Activated CD8-positive, alpha-beta memory T cell treated with anti-CD3 and anti-CD28 coated beads for 48 hours (primary cell): ENCODE results near the gene ADCY4.

Experiments used
- DNase-seq, 3 experiments: peaks; one replicate each; pipeline ENCODE4 v3.0.0-alpha.2; 2020; ENCODE audit warnings: low read depth in 2 of 3, low spot score in 2 of 3

Gene ADCY4

DNA sequence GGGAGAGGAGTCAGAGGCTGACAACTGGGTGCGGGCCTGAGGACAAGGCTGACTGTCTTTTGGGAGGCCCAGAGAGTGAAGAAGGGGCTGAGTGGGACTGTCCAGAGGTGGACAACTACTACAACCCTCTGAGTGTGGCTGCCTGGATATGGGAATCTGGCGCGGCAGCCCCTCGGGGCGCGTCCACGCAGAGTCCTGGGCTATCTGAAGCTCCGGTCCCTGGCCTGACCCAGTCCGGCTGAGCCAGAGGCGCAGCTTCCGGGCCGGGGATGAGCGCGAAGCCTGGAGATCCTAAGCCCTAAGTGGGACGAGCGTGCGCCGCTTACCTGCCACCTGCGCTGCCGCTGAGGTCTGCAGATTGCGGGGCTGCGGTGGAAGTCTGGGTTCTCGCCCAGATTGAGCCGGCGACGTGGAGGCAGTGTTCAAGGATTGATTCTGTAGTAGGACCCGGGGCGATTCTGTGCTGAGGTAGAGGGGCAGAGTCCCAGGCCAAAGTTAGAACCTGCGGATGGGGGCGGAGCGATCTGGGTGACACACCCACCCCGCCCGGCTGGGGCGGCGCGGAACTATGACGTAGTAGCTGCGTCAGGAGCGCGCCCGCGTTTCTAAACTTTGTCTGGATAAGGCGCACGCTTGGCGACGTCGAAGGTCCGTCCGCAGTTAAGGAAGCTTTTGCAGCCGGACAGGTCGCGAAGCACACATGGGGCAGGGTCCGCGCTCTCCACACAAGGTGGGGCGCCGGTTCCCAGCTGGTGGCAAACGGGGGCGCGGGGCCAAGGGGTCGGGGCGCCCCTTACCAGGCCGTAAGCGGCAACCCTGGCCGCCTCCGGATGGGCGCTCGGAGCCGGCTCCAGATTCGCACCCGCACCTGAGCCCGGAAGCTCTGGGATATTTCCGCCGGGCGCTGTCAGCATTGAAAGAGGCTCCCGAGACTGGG is 35.3 kb downstream of the ADCY4 start, which contains the start of the genes DHRS1 and NOP9:
Gene DHRS1, minus strand, starts transcription at position 526 of the 937 bp plus-strand sequence. CDS start 674 bp downstream, outside the sequence.
Gene NOP9, plus strand, starts transcription at position 596 of the 937 bp plus-strand sequence. Its CDS starts 105 bp downstream, at position 701.
- peak; percentile 87 to 97 (median 95) for DNase-seq

DNA sequence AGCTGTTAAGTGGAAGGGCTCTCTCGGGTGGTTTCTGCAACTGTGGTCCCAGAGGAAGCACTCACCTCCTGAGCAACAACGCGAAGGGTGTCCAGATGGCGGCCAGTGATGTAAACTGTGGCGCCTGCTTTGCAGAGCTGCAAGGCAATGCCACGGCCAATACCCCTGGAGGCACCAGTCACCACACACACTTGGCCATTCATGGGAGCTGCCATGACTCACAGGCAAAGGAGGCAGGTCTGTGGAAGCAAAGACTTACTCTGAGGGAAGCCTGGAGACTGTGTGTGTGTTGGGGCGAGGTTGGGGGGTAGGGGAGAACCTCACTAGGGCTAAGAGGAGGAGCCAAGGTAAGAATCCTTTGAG is 36.0 kb downstream of the ADCY4 start:
- DNase-seq = no peak

DNA sequence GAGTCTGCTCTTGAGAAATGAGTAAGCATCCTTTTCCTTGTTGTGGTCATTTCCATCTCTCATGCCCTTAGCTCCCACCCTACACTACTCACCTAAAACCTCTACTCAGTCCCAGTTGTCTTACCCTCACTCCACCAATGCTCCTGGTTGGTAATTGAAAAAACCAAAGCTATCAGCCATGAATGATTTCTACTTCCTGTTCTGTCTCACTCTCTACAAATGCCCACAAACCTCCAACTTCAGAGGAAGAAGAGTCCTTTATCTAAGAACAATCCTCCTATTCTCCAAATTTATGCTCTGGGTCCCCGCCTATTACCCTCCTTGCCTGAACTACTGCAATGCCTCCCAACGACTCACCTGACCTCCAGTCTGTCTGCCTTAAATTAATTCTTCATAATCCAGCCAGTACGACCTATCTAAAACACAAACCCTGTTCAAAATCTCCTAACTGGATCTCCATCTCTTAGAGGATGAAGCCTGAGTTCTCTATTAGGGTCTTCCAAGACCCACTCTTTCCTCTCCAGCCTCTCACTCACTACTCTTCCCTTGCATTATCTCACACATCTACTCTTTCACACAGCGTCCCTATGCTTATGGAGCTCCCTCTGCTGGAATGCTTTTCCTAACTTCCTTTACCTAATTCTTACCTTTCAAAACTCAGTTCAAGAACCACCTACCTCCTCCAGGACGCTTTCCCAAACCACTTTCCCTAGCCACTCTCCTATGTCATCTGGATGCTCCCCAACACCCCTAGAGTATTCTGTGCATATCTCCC is 37.5 kb downstream of the ADCY4 start:
- DNase-seq = no peak

DNA sequence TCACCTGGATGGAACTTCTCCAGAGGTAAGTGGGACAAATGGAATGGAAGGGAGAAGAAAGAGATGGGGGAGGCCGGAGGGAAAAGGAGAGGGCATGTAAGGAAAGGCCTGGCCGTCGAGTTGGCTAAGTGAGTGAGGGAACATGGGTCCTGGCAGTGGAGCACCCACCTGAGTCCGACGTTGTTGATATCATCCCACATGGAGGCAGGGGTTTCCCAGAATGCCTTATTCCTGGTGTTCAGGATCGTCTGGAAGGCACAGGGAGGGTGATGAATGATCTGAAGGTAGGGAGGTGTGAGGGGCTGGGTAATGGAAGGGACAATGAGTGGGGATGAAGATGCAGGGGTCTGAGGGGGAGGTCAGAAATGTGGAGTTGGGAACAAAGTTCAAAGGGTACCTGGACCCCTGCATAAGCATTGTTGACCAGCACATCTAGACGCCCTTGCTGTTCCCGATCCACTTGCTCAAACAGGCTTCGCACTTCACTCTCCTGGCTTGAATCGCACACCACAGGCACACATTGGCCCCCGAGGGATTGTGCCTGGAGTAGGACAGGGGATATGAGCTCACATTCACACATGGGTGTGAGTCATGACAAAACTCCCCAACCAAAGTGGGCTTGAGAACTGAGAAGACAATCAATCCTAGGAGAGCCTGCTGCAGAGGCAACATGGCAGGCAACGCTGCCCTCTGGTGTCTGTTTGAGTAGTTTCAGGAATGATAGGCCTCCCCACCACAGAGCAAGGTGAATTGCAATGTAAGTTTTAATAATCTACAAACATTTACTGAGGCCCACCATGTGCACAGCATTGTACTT is 38.3 kb downstream of the ADCY4 start:
- peak in 2 of 3 experiments; percentile 40 to 41 for DNase-seq

DNA sequence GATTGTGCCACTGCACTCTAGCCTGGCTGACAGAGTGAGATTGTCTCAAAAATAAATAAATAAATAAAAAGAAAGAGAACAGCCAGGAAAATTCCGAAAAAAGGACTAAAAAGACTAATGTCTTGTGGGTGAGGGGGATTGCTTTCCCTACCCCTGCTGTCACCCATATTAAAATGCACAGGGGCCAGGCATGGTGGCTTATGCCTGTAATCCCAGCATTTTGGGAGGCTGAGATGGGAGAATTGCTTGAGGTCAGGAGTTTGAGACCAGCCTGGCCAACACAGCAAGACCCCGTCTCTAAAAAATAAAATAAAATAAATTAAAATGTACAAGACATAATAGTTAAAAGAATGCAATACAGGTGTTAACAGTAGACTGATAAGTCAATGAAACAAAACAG is 41.3 kb downstream of the ADCY4 start:
- no peak for DNase-seq

DNA sequence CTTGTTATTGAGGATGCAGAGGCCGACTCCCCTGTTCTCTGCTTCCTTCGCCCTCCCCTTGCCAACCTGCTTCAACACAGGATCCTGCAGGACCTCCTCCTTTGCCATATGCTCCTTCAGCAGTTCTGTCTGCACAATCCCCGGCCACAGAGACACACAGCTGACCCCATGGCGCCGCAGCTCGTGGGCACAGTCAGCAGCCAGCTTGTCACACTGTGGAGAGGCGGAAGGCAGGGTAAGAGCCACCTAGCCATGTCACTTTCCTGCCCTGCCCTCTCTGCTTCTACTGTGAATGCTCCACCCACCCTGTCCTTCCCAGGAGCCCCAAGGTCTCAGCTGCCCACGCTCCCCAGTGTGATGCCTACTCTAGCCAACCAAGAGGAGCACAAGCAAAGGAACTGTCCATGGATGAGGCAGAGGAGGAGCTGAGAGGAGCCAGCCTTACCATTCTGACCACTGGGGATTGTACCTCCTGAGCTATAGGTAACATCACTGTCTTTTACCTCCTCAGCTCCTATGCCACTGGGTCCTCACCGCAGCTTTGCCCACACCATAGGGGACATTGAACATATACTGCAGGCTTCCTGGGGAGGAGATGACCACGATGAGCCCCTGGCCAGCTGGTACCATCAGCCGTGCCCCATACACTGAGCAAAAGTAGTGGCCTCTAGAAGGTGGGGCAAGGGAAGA is 42.6 kb downstream of the ADCY4 start:
- no peak for DNase-seq

DNA sequence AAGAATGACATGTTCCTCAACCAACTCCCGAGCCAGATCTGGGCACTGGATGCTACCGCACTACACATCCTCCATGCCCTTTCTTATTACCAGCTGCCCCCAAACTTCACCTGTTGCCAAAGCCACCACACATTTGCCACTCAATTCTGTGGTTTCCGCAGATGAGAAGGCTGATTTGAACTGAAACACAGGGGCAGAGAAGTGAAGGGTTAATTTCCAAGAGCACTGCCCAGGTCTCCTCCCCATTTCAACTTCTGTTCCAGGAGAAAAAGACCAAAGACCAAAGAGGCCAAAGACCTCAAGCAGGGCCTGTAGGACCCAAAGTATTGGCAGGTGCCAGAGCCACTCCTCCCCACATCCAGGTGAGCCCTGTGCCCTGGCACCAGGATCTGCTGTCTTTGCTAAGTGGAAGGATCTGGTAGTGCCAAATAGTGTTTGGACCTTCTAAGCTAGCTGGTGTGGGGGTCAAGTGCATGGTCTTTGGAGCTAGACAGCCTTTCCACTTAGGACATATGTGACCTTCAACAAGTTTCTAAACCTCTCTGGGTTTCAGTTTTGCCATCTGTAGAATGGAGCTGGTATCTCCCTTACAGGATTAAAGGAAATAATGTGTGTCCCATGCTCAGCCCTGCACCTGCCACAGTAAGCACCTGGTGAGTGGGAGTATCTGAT is 43.3 kb downstream of the ADCY4 start:
- DNase-seq = no peak

DNA sequence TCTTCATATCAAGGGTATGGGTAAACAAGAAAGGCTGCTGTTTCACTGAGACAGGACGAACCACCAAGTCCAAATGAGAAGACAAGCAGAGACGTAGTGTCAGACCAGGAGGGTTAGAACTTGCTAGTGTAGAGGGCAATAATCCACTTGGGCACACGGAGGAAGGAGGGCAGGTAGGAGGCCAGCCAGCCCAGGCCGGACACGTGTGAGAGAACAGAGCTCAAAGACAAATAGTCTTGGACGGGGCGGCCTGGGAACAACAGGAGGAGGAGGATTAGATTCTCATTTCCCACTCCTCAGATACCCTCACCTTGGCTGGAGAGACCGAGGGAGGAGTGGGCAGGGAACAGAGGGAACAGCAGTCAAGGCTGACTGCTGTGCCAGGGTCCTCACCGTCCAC is 44.1 kb downstream of the ADCY4 start:
- DNase-seq = no peak

DNA sequence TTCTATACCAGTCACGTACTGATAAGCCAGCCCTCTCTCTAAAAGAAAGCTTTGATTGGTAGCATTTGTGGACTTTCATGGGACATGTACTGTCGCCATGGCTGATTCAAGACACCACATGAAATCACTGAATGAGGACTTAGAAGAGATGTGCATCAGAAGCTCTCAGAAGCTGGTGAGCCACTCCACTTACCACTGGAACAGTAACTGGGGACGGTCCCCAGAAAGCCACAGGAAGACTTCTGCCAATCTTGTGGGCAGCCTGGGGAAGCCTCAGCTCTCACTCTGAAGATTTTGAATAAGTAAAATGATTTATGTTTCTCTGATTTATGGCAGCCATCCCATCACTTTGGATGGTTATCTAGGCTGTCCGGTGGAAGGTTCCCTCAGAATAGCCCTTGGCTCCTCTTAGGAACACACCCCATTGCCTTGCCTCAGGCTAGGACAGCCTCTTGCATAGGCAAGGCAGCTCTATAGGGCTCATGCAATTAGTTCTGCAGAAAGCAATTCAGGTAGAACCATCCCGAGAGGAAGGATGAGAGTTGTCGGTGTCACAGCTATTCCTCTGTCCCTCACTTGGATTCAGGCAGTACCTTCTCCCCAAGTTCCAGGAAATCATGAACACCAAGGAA is 45.1 kb downstream of the ADCY4 start:
- no peak for DNase-seq

DNA sequence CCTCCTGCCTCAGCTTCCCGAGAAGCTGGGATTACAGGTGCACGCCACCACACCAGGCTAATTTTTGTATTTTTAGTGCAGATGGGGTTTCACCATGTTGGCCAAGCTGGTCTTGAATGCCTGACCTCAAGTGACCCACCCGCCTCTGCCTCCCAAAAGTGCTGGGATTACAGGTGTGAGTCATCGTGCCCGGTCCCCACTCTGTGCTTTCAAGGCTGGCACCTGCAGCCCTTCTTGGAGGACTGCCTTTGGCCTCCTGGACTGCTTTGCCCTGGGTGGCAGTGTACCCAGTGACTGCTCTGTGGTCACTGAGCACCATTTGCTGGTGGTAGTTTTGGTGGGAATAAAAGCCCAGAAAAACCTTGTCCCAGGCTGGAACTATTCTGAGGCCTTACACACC is 47.9 kb downstream of the ADCY4 start:
- DNase-seq = no peak

DNA sequence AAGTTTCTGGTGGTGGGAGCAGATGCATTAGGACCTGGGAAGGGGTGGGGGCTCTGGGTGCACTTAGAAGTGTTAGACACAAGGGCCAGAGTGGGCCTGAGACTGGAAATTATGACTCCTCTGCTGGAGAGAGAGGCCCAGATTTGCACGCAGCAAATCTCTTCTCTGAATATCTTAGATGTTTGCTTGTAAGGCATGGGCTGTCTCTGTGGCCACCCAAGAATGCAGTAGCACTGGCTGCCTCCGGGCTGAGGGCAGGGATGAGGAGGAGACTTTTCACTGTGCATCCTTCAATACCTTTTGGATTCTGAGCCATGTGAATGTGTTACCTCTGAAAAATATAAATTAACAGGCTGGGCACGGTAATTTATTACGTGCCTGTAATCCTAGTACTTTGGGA is 49.5 kb downstream of the ADCY4 start:
- no peak for DNase-seq

DNA sequence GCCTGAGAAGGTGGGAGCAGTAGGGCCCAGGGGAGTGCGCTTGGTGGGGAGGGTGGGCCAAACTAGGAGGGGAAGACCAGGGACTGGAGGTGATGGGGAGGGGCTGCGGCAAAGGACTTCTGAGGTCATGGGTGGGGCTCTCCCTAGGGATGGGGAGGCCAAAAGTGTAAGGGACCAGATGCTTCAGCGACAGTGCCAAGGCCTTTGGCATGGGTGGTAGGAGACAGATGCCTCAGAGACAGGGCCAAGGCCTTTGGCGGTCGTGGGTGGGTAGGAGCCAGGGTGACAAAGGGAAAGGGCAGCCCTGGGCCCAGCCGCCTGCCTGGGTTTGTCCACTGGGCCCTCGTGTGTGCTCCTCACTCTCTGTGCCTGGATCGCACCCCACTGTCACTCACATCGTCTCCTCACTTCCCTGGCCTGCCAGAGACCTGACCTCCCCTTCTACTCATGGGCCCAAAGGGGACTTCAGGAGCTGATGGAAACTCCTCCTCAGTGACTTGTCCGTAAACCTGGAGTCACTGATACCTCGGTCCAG is 50.3 kb downstream of the ADCY4 start:
- no peak for DNase-seq

DNA sequence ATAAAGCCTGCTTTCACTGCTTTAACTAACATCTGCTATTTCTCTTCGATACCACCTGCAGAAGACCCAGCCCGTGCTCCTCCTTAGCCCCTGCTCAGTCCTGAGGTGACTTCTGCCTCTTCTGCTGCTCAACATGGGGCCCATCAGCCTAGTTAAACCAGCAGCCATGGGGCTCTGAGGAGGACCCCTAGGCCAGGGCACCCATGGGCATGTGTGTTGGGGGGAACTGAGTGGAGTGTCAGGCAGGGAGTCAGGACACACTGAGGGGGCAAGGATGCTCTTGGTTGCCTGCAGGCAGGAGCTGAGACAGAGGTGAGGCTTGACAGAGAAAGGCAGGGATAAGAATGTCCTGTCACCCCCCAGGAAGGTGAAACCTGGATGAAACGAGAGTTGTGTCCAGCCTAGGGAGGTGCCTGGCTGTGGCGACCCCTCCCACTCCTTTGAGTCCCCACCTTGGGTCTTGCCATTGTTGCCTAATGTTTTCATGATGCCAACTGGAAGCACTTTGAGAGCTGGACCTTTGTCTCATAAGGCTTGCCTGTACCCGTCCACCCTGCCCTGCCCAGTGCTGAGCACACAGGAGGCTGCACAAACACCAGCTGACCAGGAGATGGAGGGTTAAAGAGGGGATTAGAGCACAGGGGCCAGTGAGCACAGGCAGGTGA is 50.9 kb downstream of the ADCY4 start:
- no peak for DNase-seq

DNA sequence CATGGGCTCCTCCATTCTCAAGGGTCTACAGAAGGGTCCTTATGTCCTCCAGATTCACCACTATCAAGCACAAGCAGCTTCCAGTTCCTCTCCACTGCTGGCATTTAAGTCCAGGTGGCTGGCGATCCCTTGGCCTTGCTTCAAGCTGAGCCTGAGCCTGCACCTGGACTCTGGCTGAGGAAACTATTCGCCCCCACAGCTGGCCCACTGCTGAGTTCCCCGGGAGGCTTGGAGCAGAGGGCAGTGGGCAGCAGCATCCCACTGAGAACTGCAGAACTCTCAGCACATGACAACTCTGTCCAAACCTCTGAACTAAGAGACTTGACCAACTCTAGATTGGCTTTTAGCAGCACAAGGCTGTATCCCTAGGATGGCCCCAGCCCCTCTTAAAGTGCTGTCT is 52.1 kb downstream of the ADCY4 start:
- DNase-seq = no peak

DNA sequence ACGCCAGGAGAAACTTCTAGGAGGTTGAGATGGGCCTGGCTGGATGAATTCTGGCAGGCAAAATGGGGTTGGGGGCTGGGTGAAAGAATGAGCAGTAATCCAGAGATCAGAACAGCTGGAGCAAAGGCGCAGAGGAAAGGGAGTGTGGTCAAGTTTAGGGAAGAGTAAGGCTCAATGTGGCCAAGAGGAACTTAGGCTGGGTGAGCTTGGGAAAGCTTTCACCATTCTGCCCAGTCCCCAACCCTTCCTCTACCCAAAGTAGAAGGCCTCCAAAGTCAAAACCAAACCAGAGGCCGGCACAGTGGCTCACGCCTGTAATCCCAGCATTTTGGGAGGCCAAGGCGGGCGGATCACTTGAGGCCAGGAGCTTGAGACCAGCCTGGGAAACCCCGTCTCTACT is 53.2 kb downstream of the ADCY4 start:
- no peak for DNase-seq

DNA sequence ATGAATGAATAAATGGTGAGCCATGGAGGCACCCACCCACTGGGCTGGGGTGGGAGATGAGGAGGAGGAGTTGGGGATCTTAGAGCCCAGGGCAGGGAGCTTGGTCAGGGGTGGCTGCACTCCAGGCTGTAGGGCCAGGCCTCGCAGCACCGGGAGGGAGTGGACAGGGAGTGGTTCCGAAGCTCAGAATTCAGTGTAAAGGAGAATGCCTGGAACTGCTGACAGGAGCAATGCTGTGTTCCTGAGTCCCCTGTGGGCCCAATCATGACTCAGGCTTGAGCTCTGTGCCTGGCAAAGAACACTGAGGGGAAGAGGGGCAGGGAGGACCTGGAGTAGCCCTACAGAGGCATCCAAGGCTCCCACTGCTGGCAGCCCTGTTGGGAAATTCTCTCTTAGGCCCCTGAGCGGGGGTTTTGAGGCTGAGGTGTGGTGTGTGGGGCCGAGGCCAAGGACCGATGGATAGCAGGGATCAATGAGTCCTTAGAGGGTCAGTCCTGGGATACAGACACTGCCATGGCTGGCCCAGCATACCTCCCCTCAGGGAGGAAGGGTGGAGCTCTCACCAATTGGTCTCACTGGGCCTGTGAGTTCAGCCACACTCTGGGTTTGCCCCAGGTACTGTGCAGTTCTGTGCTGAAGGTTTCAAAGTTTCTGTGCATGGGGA is 53.9 kb downstream of the ADCY4 start:
- DNase-seq = no peak

DNA sequence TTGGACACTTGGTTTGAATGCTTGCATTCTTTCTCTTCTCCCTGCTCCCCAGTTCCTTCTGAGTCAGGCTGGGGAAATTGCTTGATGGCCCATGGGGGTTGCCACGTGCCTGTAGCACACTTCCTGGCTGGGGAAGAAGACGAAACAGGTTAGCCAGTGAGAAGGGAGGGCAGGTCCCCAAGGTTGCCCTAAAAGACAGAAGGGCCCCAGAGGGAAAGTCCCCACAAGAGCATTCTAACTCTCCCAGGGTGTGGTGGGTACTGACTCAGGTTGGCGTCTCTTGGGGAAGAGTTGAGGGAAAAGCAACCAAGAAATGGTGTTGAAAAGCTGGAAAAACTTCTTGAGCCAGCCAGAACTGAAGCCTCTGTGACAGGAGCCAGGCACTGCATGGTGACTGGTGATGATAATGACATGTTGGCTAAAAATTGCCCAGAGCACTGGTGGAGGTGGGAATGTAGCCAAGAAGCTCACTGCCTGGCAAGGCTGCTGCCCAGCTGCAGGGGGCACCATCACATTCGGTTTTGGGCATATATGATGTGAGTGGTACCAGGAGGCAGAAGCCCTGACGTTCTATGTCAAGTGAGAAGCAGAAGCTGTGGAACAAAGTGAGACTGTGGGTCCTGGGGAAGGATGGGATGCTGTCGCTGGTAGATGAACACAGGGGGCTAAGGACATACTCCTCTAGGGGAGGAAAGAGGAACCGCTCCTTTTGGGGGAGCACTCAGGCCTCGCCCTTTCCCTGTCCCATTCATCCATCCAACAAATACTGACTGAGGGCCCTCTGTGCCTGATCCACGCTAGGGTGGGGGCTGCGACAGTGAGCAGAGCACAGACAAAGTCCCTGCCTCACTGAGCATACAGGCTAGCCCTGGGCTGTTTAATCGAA is 55.3 kb downstream of the ADCY4 start:
- DNase-seq = no peak
